ENCODE data around the gene YPEL5. TPM values are rescaled to one million over a fixed set of nuclear protein-coding genes. Genes with fewer than 3 reads are reported as not detected.

YPEL5 gene
- total RNA-seq, 1 experiment from 2014 or later: 27.1 TPM

DNA sequence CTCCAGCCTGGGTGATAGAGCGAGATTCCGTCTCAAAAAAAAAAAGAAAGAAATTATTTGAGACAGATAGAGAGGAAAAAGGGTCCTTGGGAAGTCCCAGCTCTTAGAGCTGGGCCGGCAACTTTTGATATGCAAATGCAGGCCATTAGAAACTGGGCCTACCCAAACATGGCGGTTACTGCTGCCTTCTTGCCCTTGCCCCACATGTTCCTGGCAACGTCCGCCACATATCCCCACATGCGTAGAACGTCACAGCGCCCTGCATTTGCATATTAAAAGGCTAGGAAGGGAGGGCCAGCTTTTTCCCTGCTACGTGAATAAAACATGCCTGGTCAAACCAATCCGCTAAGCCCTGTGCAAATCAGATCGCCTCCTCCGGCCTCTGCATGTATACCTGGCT lies 43.8 kb downstream of the YPEL5 start:
- no peak for DNase-seq (ENCODE audit: low read depth, low spot score)
- Histone ChIP-seq H3K4me1 (ENCODE audit: control insufficient read depth in 1 of 2, insufficient read depth in 2 of 2, low read length in 2 of 2) (no peaks in the 10 kb centered on the region), H3K9me3 (ENCODE audit: control insufficient read depth in 1 of 2, insufficient read depth in 1 of 2, low read depth in 1 of 2, low read length in 2 of 2) (no peaks in the 10 kb centered on the region), H3K36me3 (ENCODE audit: control insufficient read depth in 1 of 2, insufficient read depth in 2 of 2, low read length in 2 of 2) (no peaks in the 10 kb centered on the region), H3K4me3 (replicated peaks in 1 of 2; ENCODE audit: low read depth in 1 of 2, low read length in 2 of 2) (no peak overlapping the region), H3K4me2 (ENCODE audit: low read length) (no peak overlapping the region), H3K79me2 (ENCODE audit: insufficient read depth, low read length) (no peaks in the 10 kb centered on the region), H3K27ac (ENCODE audit: low read depth, low read length) (no peak overlapping the region), H2AFZ (ENCODE audit: low read depth, low read length, poor library complexity, severe bottlenecking) (no peak overlapping the region), H3K9me2 (ENCODE audit: insufficient read depth) (no peaks in the 10 kb centered on the region), H4K20me1 (ENCODE audit: insufficient read depth) (no peaks in the 10 kb centered on the region), H3K27me3 (ENCODE audit: insufficient read depth, low read length) (0 out of 2 replicates have a peak, but pooled peaks cover 6% of the 10 kb centered on the region), H3K9ac (ENCODE audit: low read length) (no peak overlapping the region)
- ChIA-PET CTCF (no interaction called here), POLR2A (no interaction called here), RAD21 (ENCODE audit: low non-redundant PET in 1 of 2, low total read pairs in 2 of 2, uncharacterized antibody in 2 of 2, unreplicated experiment in 2 of 2) (no interaction called here)
- no TSS peak for BruUV-seq (replicated peaks)
- TF ChIP-seq SIN3A (IDR thresholded peaks at IDR 0.05; ENCODE audit: low read depth): no peak
- TF ChIP-seq ZFX (IDR thresholded peaks at IDR 0.05): no peak
- no peak for TF ChIP-seq FOSL1 (IDR thresholded peaks at IDR 0.05; ENCODE audit: low read depth)
- TF ChIP-seq YY1 (IDR thresholded peaks at IDR 0.05; ENCODE audit: extremely low read depth, insufficient replicate concordance, low read depth, low read length): no peak
- TF ChIP-seq, protein P1, sequence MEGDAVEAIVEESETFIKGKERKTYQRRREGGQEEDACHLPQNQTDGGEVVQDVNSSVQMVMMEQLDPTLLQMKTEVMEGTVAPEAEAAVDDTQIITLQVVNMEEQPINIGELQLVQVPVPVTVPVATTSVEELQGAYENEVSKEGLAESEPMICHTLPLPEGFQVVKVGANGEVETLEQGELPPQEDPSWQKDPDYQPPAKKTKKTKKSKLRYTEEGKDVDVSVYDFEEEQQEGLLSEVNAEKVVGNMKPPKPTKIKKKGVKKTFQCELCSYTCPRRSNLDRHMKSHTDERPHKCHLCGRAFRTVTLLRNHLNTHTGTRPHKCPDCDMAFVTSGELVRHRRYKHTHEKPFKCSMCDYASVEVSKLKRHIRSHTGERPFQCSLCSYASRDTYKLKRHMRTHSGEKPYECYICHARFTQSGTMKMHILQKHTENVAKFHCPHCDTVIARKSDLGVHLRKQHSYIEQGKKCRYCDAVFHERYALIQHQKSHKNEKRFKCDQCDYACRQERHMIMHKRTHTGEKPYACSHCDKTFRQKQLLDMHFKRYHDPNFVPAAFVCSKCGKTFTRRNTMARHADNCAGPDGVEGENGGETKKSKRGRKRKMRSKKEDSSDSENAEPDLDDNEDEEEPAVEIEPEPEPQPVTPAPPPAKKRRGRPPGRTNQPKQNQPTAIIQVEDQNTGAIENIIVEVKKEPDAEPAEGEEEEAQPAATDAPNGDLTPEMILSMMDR (IDR thresholded peaks at IDR 0.05 in 2 of 3, conservative IDR thresholded peaks at IDR 0.05 in 1 of 3; ENCODE audit: borderline replicate concordance in 1 of 3, insufficient read depth in 1 of 3, low read depth in 2 of 3, low read length in 2 of 3): no peak
- TF ChIP-seq CEBPB (IDR thresholded peaks at IDR 0.05; ENCODE audit: low read depth): no peak
- TF ChIP-seq, protein P2, sequence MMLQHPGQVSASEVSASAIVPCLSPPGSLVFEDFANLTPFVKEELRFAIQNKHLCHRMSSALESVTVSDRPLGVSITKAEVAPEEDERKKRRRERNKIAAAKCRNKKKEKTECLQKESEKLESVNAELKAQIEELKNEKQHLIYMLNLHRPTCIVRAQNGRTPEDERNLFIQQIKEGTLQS (IDR thresholded peaks at IDR 0.05): no peak
- TF ChIP-seq RAD21 (IDR thresholded peaks at IDR 0.05; ENCODE audit: low read depth): no peak
- TF ChIP-seq EGR1 (IDR thresholded peaks at IDR 0.05; ENCODE audit: low read depth): no peak
- TF ChIP-seq CBX3 (IDR thresholded peaks at IDR 0.05; ENCODE audit: low read depth): no peak
- TF ChIP-seq ELF1 (IDR thresholded peaks at IDR 0.05; ENCODE audit: borderline replicate concordance, low read depth): no peak
- TF ChIP-seq ZNF274 (IDR thresholded peaks at IDR 0.05; ENCODE audit: low read depth, low read length): no peak
- intact Hi-C loops (cut with micrococcal nuclease): no loop called here
- no peak for ATAC-seq

Measured in HCT116 (cell line).